ENCODE data around the gene MICALL1.

MICALL1 gene

DNA sequence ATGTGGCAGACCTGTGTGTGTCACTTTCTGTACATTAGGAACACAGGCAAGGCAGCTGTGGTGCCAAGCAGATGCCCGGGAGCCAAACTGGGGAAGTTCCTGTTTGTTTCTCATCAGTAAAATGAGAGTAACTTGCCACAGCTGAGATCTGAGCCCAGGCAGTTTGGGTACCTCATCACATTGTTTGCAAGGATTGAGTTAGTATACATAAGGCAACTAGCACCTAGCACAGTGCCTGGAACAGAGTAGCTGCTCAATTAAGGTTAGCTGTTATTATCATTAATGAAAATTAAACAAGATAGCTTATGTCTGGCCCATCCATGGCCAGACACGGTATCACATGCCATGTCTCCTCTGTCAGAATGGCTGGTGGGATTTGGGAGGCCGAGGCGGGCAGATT is 70.5 kb downstream of the MICALL1 start:
- Histone ChIP-seq H3K9ac (no peak overlapping the region), H3K27ac (no peak overlapping the region), H3K4me3 (IDR thresholded peaks at IDR 0.05; ENCODE audit: insufficient read depth, low read depth, low read length) (no peak overlapping the region), H3K27me3 (ENCODE audit: insufficient read depth, low read depth) (no peaks in the 10 kb centered on the region), H4K20me1 (ENCODE audit: insufficient read depth) (no peaks in the 10 kb centered on the region), H2AFZ (ENCODE audit: low read depth) (no peak overlapping the region), H3K36me3 (ENCODE audit: insufficient read depth) (no peaks in the 10 kb centered on the region), H3K4me1 (ENCODE audit: low read depth, poor library complexity, severe bottlenecking) (no peaks in the 10 kb centered on the region), H3K79me2 (ENCODE audit: insufficient read depth, low read depth) (no peaks in the 10 kb centered on the region), H3K4me2 (no peak overlapping the region)
- no peak for TF ChIP-seq CTCF (conservative IDR thresholded peaks at IDR 0.05; ENCODE audit: low read depth, low read length)

GRCh38 chr22:37979782-37980181 is 73.7 kb downstream of the MICALL1 start:
- H3K27me3 ChIP-seq (ENCODE audit: insufficient read depth, low read depth): no peaks in the 10 kb centered on the region
- H3K4me3 ChIP-seq (IDR thresholded peaks at IDR 0.05; ENCODE audit: insufficient read depth, low read depth, low read length): no peak overlapping the region
- H4K20me1 ChIP-seq (ENCODE audit: insufficient read depth): no peaks in the 10 kb centered on the region
- TF ChIP-seq CTCF (conservative IDR thresholded peaks at IDR 0.05; ENCODE audit: low read depth, low read length): no peak
- H3K9ac ChIP-seq: no peak overlapping the region
- H3K36me3 ChIP-seq (ENCODE audit: insufficient read depth): no peaks in the 10 kb centered on the region
- no peaks in the 10 kb centered on the region for H3K4me1 ChIP-seq (ENCODE audit: low read depth, poor library complexity, severe bottlenecking)
- no peaks in the 10 kb centered on the region for H3K79me2 ChIP-seq (ENCODE audit: insufficient read depth, low read depth)
- H2AFZ ChIP-seq (ENCODE audit: low read depth): no peak overlapping the region
- H3K27ac ChIP-seq: no peak overlapping the region
- no peak overlapping the region for H3K4me2 ChIP-seq

GRCh38 chr22:37981282-37982011 is 75.3 kb downstream of the MICALL1 start:
- H3K9ac ChIP-seq: no peak overlapping the region
- no peaks in the 10 kb centered on the region for H3K27me3 ChIP-seq (ENCODE audit: insufficient read depth, low read depth)
- H3K4me2 ChIP-seq: no peak overlapping the region
- no peaks in the 10 kb centered on the region for H4K20me1 ChIP-seq (ENCODE audit: insufficient read depth)
- H3K4me1 ChIP-seq (ENCODE audit: low read depth, poor library complexity, severe bottlenecking): no peaks in the 10 kb centered on the region
- no peak overlapping the region for H3K27ac ChIP-seq
- no peak overlapping the region for H3K4me3 ChIP-seq (IDR thresholded peaks at IDR 0.05; ENCODE audit: insufficient read depth, low read depth, low read length)
- no peak overlapping the region for H2AFZ ChIP-seq (ENCODE audit: low read depth)
- H3K36me3 ChIP-seq (ENCODE audit: insufficient read depth): no peaks in the 10 kb centered on the region
- no peak for TF ChIP-seq CTCF (conservative IDR thresholded peaks at IDR 0.05; ENCODE audit: low read depth, low read length)
- H3K79me2 ChIP-seq (ENCODE audit: insufficient read depth, low read depth): no peaks in the 10 kb centered on the region

DNA sequence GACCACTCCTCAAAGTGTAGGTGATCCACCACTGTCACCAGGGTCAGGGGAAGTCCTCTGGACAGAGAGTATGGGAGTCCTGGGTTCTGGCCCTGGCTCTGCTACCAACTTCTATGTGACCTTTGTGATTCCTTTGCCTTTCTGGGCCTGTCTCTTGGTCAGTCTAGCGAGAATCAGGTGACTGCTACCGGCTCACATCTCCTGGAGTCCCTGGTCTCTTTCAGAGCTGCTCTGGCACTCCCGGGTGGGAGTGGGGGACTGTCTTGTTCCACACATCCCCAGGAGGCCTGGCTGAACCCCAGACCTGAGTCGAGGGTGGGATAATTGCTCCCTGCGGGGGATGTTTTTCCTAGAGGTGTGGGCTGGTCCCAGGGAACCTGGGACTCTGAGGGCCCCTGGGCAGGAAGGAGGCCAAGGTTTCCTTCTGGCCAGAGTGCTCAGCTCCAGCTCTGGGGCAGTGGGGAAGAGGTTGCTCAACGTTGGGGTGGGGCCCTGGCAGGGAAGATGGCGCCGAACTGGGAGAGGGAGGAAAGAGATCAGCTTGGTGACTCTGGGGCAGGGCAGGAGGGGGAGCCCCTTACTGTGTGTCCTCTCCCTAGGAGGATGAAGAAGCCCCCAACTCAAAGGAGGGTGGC is 76.2 kb downstream of the MICALL1 start:
- Histone ChIP-seq H3K79me2 (ENCODE audit: insufficient read depth, low read depth) (no peaks in the 10 kb centered on the region), H3K4me1 (ENCODE audit: low read depth, poor library complexity, severe bottlenecking) (no peaks in the 10 kb centered on the region), H3K27me3 (ENCODE audit: insufficient read depth, low read depth) (no peaks in the 10 kb centered on the region), H4K20me1 (ENCODE audit: insufficient read depth) (no peaks in the 10 kb centered on the region), H3K4me3 (IDR thresholded peaks at IDR 0.05; ENCODE audit: insufficient read depth, low read depth, low read length) (no peak overlapping the region), H3K27ac (no peak overlapping the region), H3K4me2 (no peak overlapping the region), H2AFZ (ENCODE audit: low read depth) (no peak overlapping the region), H3K9ac (no peak overlapping the region), H3K36me3 (ENCODE audit: insufficient read depth) (no peaks in the 10 kb centered on the region)
- TF ChIP-seq CTCF (conservative IDR thresholded peaks at IDR 0.05; ENCODE audit: low read depth, low read length): no peak

Measured in KMS-11 (cell line).